ENCODE data around the gene TECR. TPM values are rescaled to one million over a fixed set of nuclear protein-coding genes. Genes with fewer than 3 reads are reported as not detected.

Gene TECR
- total RNA-seq, 1 experiment from 2014 or later: 164 TPM

DNA sequence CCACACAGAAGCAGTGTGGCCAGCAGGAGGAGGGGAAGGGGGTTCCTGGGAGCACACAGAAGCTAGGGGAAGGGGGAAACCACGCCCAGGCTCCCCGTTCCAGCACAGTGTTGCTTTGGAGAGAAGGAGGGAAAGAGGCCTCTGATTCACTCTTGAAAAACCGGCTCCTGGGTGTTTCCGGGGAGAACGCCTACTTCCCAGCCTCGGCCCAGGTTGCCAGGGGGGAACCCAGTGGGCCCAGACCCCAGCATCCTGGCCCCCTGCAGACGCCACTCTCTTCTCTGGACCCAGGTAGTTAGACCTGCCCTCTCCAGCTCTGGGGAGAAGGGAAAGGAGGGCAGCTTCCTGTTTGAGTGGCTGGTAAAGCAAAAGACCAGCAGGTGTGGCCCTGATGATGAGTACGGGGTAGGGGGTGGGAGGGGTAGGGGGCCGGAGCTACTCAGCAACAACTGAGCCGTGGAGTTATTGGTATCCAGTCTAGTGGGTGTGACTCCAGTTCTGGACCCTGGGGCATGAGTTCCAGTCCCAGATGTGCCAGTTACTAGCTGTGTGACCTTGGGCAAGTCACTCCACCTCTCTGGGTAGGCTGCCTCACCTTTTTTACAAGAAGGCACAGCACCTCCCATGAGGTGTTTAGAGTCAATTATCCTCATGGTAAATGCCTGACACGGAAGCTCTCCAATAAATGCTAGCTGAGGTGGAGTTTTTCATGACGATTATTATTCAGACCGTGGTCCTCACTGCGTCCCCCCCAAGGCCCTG lies 34.3 kb upstream of the TECR start:
- no peak overlapping the region for H4K5ac ChIP-seq (ENCODE audit: insufficient read length, low read depth, low read length)
- H2BK20ac ChIP-seq (ENCODE audit: low read depth, low read length, poor library complexity, severe bottlenecking): no peak overlapping the region
- no peaks in the 10 kb centered on the region for H3K9me3 Mint-ChIP-seq
- peak overlapping the region; percentile 86 for H3K4me2 ChIP-seq (ENCODE audit: insufficient read depth, insufficient read length, low read length)
- H3K4ac ChIP-seq (ENCODE audit: low read depth, low read length): no peak overlapping the region
- no peak overlapping the region for H2BK120ac ChIP-seq (ENCODE audit: low read depth, low read length, poor library complexity, severe bottlenecking)
- no peak overlapping the region for H2BK5ac ChIP-seq (ENCODE audit: insufficient read length, low read length)
- peaks cover 4% of the 10 kb centered on the region; the same call in 1 of the 2 replicates for H3K4me1 ChIP-seq (ENCODE audit: insufficient read depth, low read length)
- TF ChIP-seq, protein P1, sequence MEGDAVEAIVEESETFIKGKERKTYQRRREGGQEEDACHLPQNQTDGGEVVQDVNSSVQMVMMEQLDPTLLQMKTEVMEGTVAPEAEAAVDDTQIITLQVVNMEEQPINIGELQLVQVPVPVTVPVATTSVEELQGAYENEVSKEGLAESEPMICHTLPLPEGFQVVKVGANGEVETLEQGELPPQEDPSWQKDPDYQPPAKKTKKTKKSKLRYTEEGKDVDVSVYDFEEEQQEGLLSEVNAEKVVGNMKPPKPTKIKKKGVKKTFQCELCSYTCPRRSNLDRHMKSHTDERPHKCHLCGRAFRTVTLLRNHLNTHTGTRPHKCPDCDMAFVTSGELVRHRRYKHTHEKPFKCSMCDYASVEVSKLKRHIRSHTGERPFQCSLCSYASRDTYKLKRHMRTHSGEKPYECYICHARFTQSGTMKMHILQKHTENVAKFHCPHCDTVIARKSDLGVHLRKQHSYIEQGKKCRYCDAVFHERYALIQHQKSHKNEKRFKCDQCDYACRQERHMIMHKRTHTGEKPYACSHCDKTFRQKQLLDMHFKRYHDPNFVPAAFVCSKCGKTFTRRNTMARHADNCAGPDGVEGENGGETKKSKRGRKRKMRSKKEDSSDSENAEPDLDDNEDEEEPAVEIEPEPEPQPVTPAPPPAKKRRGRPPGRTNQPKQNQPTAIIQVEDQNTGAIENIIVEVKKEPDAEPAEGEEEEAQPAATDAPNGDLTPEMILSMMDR (conservative IDR thresholded peaks at IDR 0.05): no peak
- peaks cover 14 to 34% (median 24%) of the 10 kb centered on the region in 3 experiments for H3K36me3 Mint-ChIP-seq (ENCODE audit: insufficient read depth in 1 of 3, low read depth in 3 of 3)
- peaks cover 3% of the 10 kb centered on the region for H3K79me1 ChIP-seq (ENCODE audit: insufficient read depth, low read depth, low read length, poor library complexity, severe bottlenecking)
- H4K91ac ChIP-seq (ENCODE audit: insufficient read length, low read depth, low read length): no peak overlapping the region
- H4K20me1 ChIP-seq (ENCODE audit: control insufficient read depth, insufficient read depth, insufficient read length): no peaks in the 10 kb centered on the region
- H3K18ac ChIP-seq (ENCODE audit: insufficient read length, low read depth, low read length): no peak overlapping the region
- H3K4me1 Mint-ChIP-seq: peaks cover 22% of the 10 kb centered on the region in 2 experiments
- H3K27me3 Mint-ChIP-seq (ENCODE audit: low read depth): no peaks in the 10 kb centered on the region; the same call in none of the 2 replicates
- H3T11ph ChIP-seq (ENCODE audit: low read length): no peak overlapping the region
- H3K79me2 ChIP-seq (ENCODE audit: insufficient read depth, low read length): peaks cover 2% of the 10 kb centered on the region; the same call in 1 of the 2 replicates
- no peak overlapping the region for H2AK5ac ChIP-seq (ENCODE audit: insufficient read length, low read length)
- no peak overlapping the region for H4K8ac ChIP-seq (replicated peaks; ENCODE audit: insufficient read length, low read depth, low read length)
- H3K56ac ChIP-seq (ENCODE audit: insufficient read length, low read depth, low read length): no peak overlapping the region
- H3K23ac ChIP-seq (ENCODE audit: insufficient read length, low read depth, low read length): no peak overlapping the region
- peak overlapping the region; percentile 65 to 80 (median 70); a peak in 5 of 7 replicates for H3K27ac Mint-ChIP-seq
- H3K4me3 Mint-ChIP-seq: peak overlapping the region; percentile 87 to 94
- WGBS (ENCODE audit: extremely low coverage, insufficient read length, low lambda C conversion rate): no CpG with 5 or more reads among the region's 14 CpGs
- no peak overlapping the region for H3K27ac ChIP-seq (ENCODE audit: insufficient read length, low read depth, low read length)
- DNase-seq: no peak
- H3K14ac ChIP-seq (ENCODE audit: insufficient read depth, low read length): peak overlapping the region; percentile 72; the same call in 1 of the 2 replicates
- no peak overlapping the region for H2BK12ac ChIP-seq (ENCODE audit: insufficient read length, low read depth, low read length)
- H2BK15ac ChIP-seq (ENCODE audit: low read depth, low read length): no peak overlapping the region
- peaks cover 4% of the 10 kb centered on the region for H3K23me2 ChIP-seq (ENCODE audit: insufficient read length, low read depth, low read length, poor library complexity, severe bottlenecking)
- H3K9ac ChIP-seq (ENCODE audit: extremely low read depth, insufficient read length, low read length): peak overlapping the region; percentile 64
- H3K27me3 ChIP-seq (ENCODE audit: insufficient read depth, low read length): no peaks in the 10 kb centered on the region
- no peaks in the 10 kb centered on the region for H3K9me3 ChIP-seq (ENCODE audit: control insufficient read depth, low read depth, low read length)
- H2AFZ ChIP-seq (ENCODE audit: low read length): no peak overlapping the region

Data from H9 (cell line).